Tibial artery (tissue), 4 donors: ENCODE results near the gene C1orf94.

Experiments used
- DNase-seq, 2 donors: peaks; one replicate each; pipeline ENCODE4 v3.0.0-alpha.2; 2019
- H3K27ac ChIP-seq, 2 donors: fragments of 200-600 bp; sonication (generic) in 1 of 2; 1 replicate in 1 of 2; 2 replicates in 1 of 2; pipeline ENCODE4 v1.5.1; 2018 to 2019; ENCODE audit warnings: mild to moderate bottlenecking in 1 of 2
- H3K27me3 ChIP-seq, 2 donors: fragments of 200-600 bp; sonication (generic) in 1 of 2; one replicate each; pipeline versions ENCODE4 v1.5.1 to v1.6.0; 2016 to 2019
- H3K36me3 ChIP-seq, 3 donors: fragments of 200-600 bp; sonication (generic) in 2 of 3; one replicate each; pipeline ENCODE4 v1.5.1; 2016 to 2019; ENCODE audit warnings: mild to moderate bottlenecking in 2 of 3
- H3K4me1 ChIP-seq, 4 donors: fragments of 200-600 bp; sonication (generic) in 2 of 4; 1 replicate in 3 of 4; 2 replicates in 1 of 4; pipeline ENCODE4 v1.5.1; 2016 to 2019
- H3K4me3 ChIP-seq, 2 donors: fragments of 200-600 bp; sonication (generic) in 1 of 2; 1 replicate in 1 of 2; 2 replicates in 1 of 2; pipeline ENCODE4 v1.5.1; 2018 to 2019; ENCODE audit warnings: mild to moderate bottlenecking in 2 of 2
- H3K9me3 ChIP-seq, 3 donors: fragments of 200-600 bp; sonication (generic) in 1 of 3; one replicate each; pipeline ENCODE4 v1.5.1; 2016 to 2019
- intact Hi-C: fragments of 100-400 bp; cut with DNase I; formaldehyde crosslinking; loops from one replicate; pipeline ENCODE4 v1.15.0; 2023; ENCODE audit warnings: low total_unique reads
- TF ChIP-seq, protein P1 (sequence below), 2 experiments: fragments of 200-600 bp in 1 of 2; fragments of 450-650 bp in 1 of 2; IDR thresholded peaks; one replicate each; pipeline ENCODE4 v1.5.1; 2017 to 2019; ENCODE audit warnings: antibody characterized with exemption in 2 of 2, mild to moderate bottlenecking in 1 of 2, moderate library complexity in 1 of 2

C1orf94 gene

DNA sequence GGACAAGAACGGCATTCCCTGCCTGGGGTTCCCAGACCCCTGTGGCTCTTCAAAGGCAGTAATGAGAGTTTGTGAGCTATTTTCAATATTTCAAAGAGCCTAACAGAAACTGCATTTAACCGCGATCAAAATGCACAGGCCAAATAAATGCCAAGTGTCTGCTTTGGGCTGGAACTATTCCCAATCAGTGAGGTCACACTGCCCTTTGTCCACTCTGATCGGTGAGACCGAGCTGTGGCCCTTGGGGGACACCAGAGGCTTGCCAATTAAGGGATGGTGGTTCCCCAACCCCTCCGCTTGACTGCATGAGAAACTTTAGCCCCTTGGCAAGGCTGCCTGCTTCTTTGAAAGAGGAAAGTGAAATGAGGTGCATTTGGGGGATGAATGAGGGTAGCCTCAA is 31.9 kb upstream of the C1orf94 start:
- intact Hi-C loops, result no loop called here
- no peak overlapping the region for H3K27ac ChIP-seq
- DNase-seq, result no peak
- TF ChIP-seq, protein P1, sequence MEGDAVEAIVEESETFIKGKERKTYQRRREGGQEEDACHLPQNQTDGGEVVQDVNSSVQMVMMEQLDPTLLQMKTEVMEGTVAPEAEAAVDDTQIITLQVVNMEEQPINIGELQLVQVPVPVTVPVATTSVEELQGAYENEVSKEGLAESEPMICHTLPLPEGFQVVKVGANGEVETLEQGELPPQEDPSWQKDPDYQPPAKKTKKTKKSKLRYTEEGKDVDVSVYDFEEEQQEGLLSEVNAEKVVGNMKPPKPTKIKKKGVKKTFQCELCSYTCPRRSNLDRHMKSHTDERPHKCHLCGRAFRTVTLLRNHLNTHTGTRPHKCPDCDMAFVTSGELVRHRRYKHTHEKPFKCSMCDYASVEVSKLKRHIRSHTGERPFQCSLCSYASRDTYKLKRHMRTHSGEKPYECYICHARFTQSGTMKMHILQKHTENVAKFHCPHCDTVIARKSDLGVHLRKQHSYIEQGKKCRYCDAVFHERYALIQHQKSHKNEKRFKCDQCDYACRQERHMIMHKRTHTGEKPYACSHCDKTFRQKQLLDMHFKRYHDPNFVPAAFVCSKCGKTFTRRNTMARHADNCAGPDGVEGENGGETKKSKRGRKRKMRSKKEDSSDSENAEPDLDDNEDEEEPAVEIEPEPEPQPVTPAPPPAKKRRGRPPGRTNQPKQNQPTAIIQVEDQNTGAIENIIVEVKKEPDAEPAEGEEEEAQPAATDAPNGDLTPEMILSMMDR (IDR thresholded peaks at IDR 0.05), result no peak
- H3K9me3 ChIP-seq, result no peaks in the 10 kb centered on the region
- no peaks in the 10 kb centered on the region for H3K4me1 ChIP-seq
- no peak overlapping the region for H3K4me3 ChIP-seq
- H3K27me3 ChIP-seq, result peaks cover 0 to 13% of the 10 kb centered on the region in 2 donors
- no peaks in the 10 kb centered on the region for H3K36me3 ChIP-seq

DNA sequence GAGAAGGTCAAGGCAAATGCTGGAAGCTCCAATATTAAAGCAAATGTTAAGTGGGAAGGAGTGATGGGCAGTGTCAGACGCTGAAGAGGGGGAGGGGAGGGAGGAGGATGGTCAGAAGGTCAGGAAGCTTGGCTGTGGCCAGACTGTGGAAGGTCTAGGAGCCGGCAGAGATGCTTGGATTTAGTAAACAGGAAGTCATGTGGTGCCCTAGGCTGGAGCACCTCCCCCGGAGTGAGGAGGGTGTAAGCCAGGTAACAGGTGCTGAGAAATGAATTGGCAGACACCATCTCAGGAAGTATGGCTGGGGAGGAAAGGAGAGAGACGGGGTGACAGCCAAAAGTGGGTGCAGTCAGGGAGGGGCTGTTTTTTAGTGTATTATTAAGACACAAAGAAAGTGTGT is 29.4 kb upstream of the C1orf94 start:
- no peaks in the 10 kb centered on the region for H3K36me3 ChIP-seq
- no peaks in the 10 kb centered on the region for H3K4me1 ChIP-seq
- no peak for DNase-seq
- H3K27ac ChIP-seq, result no peak overlapping the region
- intact Hi-C loops, result no loop called here
- no peaks in the 10 kb centered on the region for H3K9me3 ChIP-seq
- no peak overlapping the region for H3K4me3 ChIP-seq
- peaks cover 0 to 13% of the 10 kb centered on the region in 2 donors for H3K27me3 ChIP-seq
- TF ChIP-seq, protein P1 (IDR thresholded peaks at IDR 0.05), result no peak

DNA sequence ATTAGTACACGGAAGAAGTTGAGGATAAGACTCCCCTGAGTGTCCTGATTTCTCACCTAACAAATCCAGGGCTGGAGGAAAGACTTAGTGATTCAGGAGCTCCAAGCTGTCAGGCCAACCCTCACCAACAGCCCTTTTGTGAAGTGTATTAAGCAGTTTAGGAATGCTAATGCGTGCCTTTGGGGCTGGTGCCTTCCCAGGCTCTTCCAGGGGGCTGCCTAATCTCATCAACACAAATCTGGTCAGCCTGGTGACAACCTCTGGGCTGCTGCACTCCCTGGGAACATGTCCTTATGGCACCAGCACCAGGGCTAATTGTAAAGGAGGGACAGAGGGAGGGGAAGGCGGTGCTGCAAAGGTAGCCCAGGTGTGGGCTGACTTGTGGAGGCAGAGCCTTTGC is 27.2 kb upstream of the C1orf94 start:
- H3K4me1 ChIP-seq, result no peaks in the 10 kb centered on the region
- no peaks in the 10 kb centered on the region for H3K9me3 ChIP-seq
- no peak overlapping the region for H3K27ac ChIP-seq
- DNase-seq, result no peak
- intact Hi-C loops, result no loop called here
- peaks cover 0 to 13% of the 10 kb centered on the region in 2 donors for H3K27me3 ChIP-seq
- no peak overlapping the region for H3K4me3 ChIP-seq
- TF ChIP-seq, protein P1 (IDR thresholded peaks at IDR 0.05), result no peak
- H3K36me3 ChIP-seq, result no peaks in the 10 kb centered on the region

GRCh38 chr1:34153246-34153645 is 23.5 kb upstream of the C1orf94 start:
- no peaks in the 10 kb centered on the region for H3K9me3 ChIP-seq
- no peak for DNase-seq
- intact Hi-C loops, result no loop called here
- no peaks in the 10 kb centered on the region for H3K4me1 ChIP-seq
- peaks cover 0 to 7% of the 10 kb centered on the region in 2 donors for H3K27me3 ChIP-seq
- H3K4me3 ChIP-seq, result no peak overlapping the region
- TF ChIP-seq, protein P1 (IDR thresholded peaks at IDR 0.05), result no peak
- H3K36me3 ChIP-seq, result no peaks in the 10 kb centered on the region
- no peak overlapping the region for H3K27ac ChIP-seq

DNA sequence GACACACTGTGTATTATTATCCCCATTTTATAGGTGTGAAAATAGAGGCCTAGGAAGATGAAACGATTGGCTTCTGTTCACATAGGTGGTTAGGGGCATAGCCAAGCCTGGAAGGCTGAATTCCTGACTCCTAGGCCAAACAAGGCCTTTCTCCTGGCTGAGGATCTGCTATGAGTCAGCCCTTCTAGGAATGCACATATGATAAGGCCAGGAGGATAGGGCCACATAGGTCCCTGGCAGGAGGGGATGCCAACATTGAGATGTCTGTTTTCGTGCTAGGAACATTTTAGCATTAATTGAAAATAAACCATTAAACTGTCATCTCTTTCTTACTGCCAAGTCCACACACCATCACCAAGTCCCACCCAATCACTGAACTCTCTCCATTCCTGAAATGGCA is 20.8 kb upstream of the C1orf94 start:
- Histone ChIP-seq H3K4me3 (no peak overlapping the region), H3K27ac (no peak overlapping the region), H3K9me3 (no peaks in the 10 kb centered on the region), H3K36me3 (no peaks in the 10 kb centered on the region), H3K27me3 (no peaks in the 10 kb centered on the region), H3K4me1 (no peaks in the 10 kb centered on the region)
- TF ChIP-seq, protein P1 (IDR thresholded peaks at IDR 0.05), result no peak
- intact Hi-C loops, result no loop called here
- DNase-seq, result no peak

GRCh38 chr1:34156739-34157138 is 20.0 kb upstream of the C1orf94 start:
- no peaks in the 10 kb centered on the region for H3K4me1 ChIP-seq
- DNase-seq, result no peak
- intact Hi-C loops, result no loop called here
- TF ChIP-seq, protein P1 (IDR thresholded peaks at IDR 0.05), result no peak
- H3K9me3 ChIP-seq, result no peaks in the 10 kb centered on the region
- H3K4me3 ChIP-seq, result no peak overlapping the region
- H3K27me3 ChIP-seq, result peaks cover 0 to 3% of the 10 kb centered on the region in 2 donors
- no peak overlapping the region for H3K27ac ChIP-seq
- H3K36me3 ChIP-seq, result no peaks in the 10 kb centered on the region
